KOPT-K1 (cell line): ENCODE data around the gene BCL2.

Experiments used
- H3K27ac ChIP-seq: fragments of 200-600 bp; sonication (generic); 2 replicates; pipeline ENCODE4 v1.5.1; 2016; ENCODE audit warnings: antibody characterized with exemption, mild to moderate bottlenecking, low read depth, low read length; ENCODE audit not compliant: poor library complexity, severe bottlenecking
- H3K36me3 ChIP-seq: fragments of 200-600 bp; sonication (generic); 2 replicates; pipeline ENCODE4 v1.5.1; 2017; ENCODE audit warnings: antibody characterized with exemption, mild to moderate bottlenecking, low read length, moderate library complexity; ENCODE audit not compliant: insufficient read depth
- H3K9me3 ChIP-seq: fragments of 200-600 bp; sonication (generic); 2 replicates; pipeline ENCODE4 v1.5.1; 2017; ENCODE audit warnings: antibody characterized with exemption, low read length, mild to moderate bottlenecking; ENCODE audit not compliant: insufficient read depth, poor library complexity, severe bottlenecking

Gene BCL2

DNA sequence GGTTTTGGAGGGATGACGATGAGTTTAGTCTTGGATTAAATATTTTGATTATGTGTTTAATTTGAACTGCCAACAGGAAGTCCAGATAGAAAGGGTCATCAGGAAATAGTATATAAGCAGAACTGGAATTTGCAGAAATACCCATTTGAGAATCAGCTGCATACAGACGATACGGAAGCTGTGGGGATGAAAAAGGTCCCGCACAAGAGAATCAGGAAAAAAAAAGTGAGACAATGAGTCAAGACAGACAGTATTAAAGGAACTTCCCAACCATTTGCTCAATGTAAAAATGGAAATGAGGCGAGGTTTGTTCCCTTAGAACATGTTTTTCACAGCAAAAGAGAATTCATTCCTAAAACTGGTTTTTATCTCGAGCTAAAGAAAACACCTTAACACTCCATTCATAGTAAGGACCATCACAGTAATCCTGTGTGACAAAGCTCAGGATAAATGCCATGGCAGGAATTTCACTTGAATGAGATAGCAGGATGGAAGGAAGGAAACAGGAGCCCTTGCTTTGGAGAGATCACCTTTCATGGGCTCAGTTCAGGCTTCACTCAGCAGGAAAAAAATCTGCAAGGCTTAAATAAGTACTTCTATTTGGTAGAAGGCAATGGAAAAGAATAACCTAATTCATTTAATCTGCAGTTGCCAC lies 29.3 kb downstream of the BCL2 start:
- Histone ChIP-seq H3K36me3 (peaks cover 18% of the 10 kb centered on the region), H3K27ac (peak overlapping the region; percentile 66), H3K9me3 (no peaks in the 10 kb centered on the region)

DNA sequence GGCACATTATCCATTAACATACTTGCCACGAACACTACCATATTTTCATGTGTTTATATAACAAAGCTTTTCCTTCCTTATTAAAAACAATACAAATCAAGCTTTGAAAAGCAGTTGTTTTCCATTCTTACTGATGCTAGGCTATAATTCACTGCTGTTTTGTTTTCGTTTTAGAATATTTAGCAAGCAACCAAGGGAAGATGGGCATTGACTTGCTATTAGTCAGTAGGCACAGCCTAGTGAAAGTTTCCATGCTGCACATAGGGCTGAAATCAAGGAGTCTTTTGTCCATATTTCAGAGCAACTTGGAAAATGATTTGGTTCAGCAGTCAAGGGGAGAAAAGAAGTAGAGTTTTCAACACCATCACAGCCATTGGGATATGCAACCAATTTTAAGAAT lies 31.3 kb downstream of the BCL2 start:
- Histone ChIP-seq H3K27ac (no peak overlapping the region), H3K36me3 (peaks cover 15% of the 10 kb centered on the region), H3K9me3 (no peaks in the 10 kb centered on the region)

DNA sequence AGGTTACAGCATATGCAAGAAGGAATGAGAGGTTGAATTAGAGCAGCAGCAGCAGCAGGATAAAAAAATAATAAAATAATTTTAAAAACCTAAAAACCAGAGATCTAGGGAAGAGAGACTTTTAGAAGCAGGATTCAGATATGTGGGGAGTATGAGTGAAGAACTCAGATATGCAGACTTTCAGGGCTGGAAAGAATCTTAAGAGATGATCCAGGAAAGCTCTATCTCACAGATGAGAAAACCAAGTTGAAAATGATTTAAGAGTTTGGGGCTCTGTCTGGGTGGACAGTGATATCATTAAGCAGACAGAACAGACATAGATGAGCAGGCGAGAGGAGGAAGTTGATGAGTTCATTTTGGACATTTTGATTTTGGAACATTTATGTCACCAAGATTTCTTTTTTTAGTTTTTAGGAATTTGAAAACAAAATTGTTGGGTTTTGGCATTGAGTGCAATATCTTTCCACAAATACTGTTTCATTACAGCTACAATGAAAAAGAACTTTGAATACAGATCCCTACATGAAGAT lies 31.8 kb downstream of the BCL2 start:
- H3K36me3 ChIP-seq, result peaks cover 12% of the 10 kb centered on the region; the same call in 1 of the 2 replicates

DNA sequence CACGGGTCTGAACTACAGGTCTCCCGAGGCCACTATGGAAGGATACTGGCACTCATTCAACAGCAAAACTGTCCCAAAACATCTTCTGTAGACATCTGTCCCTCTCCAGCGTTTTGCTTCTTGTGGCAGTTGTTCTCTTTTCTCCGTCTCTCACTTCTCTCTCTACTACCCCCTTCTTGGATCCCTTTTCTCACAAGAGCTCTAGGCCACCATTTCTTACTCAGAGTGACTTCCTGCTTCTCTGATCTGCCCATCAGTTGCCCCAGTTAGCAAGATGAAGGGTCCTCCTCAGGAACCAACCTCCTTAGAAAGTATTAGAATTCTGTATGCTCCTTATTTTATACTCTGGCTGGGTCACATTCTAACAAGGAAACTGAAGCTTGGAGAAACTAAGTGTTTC lies 32.6 kb downstream of the BCL2 start:
- Histone ChIP-seq H3K27ac (no peak overlapping the region), H3K9me3 (no peaks in the 10 kb centered on the region), H3K36me3 (peaks cover 12% of the 10 kb centered on the region; the same call in 1 of the 2 replicates)

More for the DNA sequence above, 31.8 kb downstream of the BCL2 start:
- Histone ChIP-seq H3K27ac (no peak overlapping the region), H3K9me3 (no peaks in the 10 kb centered on the region)

DNA sequence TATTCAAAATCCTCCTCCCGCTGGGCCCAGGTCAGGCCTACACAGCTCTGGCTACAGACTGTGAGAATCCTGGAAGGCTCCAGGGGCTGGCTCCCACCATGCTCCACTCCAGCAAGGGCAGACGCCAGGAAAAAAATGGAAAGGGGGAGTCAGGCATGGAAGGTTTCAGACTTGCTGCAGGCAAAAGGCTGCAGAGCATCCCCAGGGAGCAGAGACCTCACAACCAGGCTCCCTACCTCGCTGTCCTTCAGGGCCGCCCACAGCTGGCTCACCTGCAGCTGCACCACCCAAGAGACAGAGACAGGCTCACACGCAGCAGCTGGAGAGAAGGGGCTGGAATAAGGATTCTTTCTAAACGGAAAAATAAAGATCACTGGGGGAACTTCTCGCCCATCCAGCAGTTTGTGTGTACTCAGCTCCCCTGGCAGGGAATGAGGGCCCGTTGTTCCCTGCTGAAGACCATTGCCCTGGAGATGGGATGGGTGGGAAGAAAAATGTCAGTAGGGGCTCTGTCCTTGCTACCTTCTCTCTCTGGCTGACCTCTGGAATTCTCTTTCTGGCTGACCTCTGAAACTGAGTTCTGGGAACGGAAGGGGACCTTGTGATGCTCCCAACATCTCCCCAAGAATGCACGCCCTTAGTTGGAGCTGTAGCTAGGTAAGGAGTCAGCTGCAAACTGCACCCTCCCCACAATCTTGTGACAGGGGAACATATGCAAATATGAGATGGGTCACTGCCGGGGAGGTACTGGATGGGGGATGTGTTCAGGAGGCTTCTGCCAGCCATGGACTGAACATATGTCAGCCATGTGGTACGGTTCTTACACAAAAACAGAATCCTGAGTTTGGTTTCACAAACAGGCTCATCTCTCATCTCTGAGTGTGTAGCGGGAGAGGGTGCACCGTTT lies 34.5 kb downstream of the BCL2 start:
- H3K9me3 ChIP-seq, result no peaks in the 10 kb centered on the region
- peaks cover 22% of the 10 kb centered on the region for H3K36me3 ChIP-seq
- H3K27ac ChIP-seq, result no peak overlapping the region

DNA sequence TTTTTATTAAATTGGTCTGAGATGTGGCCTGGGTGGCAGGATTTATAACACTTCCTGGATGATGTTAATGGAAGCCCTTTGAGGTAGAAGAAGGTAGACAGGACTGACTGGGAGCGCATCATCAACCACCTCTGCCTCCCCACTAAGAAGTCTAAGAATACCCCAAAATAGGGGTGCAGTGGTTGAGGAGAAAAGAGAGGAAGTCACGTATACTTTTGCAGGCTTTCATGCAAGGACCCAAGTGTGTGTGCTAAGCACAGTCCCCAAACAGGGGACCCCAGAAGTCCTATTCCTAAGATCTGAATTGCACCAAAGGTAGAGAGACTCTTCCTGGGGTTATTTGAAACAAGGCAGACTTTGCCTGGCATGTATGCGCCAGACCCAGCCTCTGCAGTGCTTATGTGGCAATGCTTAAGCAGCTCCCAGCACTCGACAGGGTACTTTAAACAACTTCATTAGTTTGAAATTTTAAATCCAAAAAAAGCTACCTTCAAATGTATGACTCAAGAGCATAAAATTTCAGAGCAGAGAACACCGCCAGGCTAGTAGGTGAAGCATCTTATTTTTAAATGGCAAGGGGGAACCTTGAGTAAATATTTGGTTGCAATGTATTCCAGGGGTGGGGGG lies 35.3 kb downstream of the BCL2 start:
- H3K9me3 ChIP-seq, result no peaks in the 10 kb centered on the region
- peaks cover 23% of the 10 kb centered on the region for H3K36me3 ChIP-seq
- no peak overlapping the region for H3K27ac ChIP-seq

DNA sequence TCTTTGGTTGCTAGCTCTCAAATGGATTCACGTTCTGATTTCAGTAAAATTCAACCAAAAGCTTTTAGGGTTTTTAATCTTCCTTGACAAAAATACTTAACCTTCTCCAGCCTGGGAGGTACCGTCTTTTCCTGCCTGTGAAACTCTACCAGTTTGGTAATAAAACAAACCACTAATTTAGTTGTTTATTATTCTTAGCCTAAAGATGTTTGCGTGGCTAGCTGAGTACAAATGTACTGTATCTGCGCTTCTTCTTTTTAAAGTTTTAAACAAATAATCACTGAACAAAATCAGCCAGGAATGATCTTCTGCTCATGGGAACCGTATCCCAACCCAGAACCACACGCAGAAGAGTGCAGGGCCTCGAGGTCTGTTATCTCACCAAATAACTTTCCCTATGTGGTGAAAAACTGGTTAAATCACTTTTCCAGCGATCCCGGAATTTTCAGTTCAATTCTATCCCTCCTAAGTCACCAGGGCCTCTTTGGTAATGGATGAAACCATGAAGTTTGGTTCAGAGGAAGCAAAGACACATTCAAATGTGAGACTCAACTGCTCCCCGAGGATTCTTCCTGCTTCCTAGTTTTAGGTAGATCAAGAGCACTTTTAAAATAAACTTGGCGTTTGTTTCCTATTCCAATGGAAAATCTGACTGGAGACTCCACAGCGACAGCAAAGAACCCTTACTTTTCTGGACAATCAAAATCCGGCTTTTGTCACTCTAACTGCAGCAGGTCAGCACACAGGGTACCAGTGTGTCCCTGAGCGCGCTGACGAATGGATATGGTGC lies 36.1 kb downstream of the BCL2 start:
- Histone ChIP-seq H3K27ac (no peak overlapping the region), H3K9me3 (no peaks in the 10 kb centered on the region), H3K36me3 (peaks cover 23% of the 10 kb centered on the region)

DNA sequence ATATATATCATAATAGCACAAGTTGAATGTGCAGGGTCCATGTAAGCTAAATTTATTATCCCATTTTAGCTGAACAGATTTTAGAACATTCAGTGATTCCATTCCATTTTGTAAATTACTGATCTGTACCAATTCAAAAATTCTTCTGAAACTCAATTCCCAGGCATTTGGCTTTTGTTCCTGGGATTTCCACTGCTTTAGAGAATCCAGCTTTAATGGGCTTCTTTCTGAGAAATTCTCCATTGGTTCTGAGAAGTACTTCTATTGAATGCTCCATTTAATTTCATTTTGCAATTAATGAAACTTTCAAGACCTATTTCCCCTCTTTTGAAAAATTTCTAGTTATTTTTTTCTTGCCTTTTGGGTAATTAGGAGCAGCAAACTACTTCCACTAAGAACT lies 36.8 kb downstream of the BCL2 start:
- H3K9me3 ChIP-seq, result no peaks in the 10 kb centered on the region
- H3K27ac ChIP-seq, result no peak overlapping the region
- peaks cover 23% of the 10 kb centered on the region for H3K36me3 ChIP-seq

DNA sequence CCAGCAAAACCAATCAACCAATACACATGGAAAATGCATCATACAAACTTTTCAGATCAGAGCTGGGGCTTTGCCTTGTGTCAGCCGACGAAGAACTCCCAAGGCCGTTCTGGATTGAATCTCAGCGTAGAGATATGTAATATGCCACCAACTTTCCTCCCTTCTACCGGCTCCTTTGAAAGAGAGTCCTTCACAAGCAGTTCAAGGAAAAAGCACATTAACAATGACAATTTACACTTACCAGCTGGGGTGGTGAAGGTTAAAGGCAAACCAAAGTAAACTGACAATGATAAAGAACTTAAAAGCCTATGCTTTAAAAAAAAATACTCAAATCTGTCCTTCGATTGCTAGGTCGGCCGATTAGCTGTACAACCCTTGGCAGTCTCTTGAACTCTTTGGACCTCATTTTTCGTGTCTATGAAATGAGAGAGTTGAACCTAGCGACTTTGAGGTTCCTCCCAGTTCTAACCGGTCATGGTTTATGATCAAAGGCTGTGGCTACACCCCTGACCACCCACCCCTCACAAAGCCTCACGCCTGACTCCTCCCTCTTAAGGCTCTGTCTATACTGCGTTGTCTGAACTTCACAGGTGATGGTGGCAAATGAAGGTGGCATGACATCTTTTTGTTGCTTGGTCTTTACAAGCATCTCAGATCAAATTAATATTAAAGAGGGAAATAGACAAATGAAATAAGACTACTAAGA lies 46.2 kb downstream of the BCL2 start:
- Histone ChIP-seq H3K36me3 (peaks cover 5% of the 10 kb centered on the region; the same call in 1 of the 2 replicates), H3K27ac (no peak overlapping the region), H3K9me3 (no peaks in the 10 kb centered on the region)

DNA sequence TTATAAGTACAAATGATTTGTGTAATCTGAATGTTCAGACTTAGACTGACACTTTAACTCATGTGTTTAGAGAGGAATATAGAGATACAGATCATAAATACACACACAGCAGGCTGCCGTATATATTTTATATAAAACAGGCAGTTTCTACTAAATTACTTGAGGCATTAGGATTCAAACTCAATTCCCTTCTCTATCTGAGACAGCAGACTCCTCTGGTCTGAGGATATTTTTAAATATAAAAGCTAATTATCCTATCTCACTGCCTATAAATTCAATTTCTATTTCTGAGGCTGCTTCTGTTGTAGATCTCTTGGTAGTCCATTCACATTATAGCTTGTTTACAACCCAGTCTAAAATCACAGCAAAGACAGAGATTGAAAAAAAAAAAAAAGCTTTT lies 46.9 kb downstream of the BCL2 start:
- H3K27ac ChIP-seq, result no peak overlapping the region
- peaks cover 5% of the 10 kb centered on the region; the same call in 1 of the 2 replicates for H3K36me3 ChIP-seq
- no peaks in the 10 kb centered on the region for H3K9me3 ChIP-seq

DNA sequence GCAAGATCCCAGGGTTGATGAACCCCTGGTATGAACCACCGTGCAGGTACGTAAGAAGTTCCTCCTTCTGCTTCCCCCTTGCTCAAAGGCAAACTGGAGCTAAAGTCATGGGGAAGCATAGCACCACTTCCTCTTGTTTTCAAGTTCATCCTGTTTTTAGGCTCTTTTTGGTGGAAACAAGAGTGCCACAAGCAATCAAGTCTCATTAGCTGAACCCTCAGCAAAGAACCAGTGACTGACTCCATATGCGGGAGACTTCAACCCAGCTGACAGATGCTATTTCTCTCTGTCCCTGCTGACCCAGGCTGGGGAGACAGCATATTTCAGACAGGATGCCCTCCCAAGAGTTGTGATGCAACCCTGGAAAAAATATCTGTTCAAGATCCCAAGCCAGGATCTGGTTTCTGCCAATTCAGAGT lies 47.7 kb downstream of the BCL2 start:
- no peak overlapping the region for H3K27ac ChIP-seq
- peaks cover 5% of the 10 kb centered on the region; the same call in 1 of the 2 replicates for H3K36me3 ChIP-seq
- no peaks in the 10 kb centered on the region for H3K9me3 ChIP-seq

DNA sequence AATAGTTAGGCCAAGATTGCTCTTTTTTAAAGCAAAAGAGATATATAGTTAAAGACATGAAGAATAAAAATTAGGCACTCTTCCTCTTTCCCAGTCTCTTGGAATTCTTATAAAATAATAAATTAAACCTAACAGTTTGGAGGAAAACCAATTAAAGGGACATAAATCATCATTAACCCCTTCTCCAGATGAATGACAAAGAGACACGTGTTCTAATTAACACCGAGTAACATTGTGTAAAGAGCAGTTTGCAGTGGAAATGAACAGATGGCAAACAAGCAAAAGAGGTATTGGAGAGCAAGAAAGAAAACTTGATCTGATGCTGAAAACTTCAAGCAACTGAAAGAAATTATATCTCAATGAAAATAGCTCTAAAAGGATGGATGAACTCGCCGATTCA lies 48.4 kb downstream of the BCL2 start:
- no peaks in the 10 kb centered on the region for H3K9me3 ChIP-seq
- H3K27ac ChIP-seq, result no peak overlapping the region
- H3K36me3 ChIP-seq, result no peaks in the 10 kb centered on the region

DNA sequence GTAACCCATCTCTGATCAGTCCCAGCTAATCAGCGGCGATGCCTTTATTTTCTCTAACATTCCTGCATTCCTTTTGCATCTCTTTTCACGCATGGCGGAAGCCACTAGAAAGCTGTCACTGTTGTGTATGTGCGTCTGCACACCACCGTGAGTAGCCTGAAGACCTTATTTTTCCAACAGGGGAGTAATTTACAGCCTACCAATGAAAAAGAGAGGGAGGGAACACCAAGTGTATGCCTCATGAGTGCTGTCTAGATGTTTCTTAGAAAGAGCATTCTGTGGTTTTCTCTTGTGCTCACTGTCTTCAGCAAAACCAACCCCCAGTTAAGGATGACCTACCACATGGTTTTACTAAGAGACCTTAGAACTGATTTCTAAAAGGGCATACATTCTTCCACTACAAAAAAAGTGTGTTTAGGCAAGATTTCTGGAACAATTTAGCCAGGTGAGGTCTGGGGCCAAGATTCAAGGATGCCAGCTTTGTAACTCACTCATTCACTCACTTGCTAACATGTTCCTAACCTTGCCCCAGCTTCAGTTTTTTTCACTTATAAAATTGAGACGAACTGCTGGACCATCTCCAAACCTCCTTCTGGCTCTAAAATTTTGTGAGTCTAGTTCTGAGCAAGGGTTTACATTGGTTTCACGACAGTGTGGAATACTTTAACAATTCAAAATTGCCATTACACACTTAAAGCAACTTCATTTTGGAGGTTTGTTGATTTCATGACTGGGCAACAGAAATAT lies 51.4 kb downstream of the BCL2 start:
- H3K9me3 ChIP-seq, result no peaks in the 10 kb centered on the region
- H3K36me3 ChIP-seq, result no peaks in the 10 kb centered on the region
- H3K27ac ChIP-seq, result peak overlapping the region; percentile 35
